ENCODE results near the gene HIRA. TPM values are rescaled to one million over a fixed set of nuclear protein-coding genes. Genes with fewer than 3 reads are reported as not detected.

The HIRA gene
- total and polyA plus RNA-seq, 8 donors, result 6.4 to 47.2 (median 12.6) TPM

- no peak for TF ChIP-seq POLR2AphosphoS5 (IDR thresholded peaks at IDR 0.05)
- no peak for TF ChIP-seq POLR2A (IDR thresholded peaks at IDR 0.05)
- TF ChIP-seq CTCF (IDR thresholded peaks at IDR 0.05), result no peak
- no peak for TF ChIP-seq EP300 (IDR thresholded peaks at IDR 0.05)
- H3K27ac ChIP-seq, result no peak overlapping the region
- H3K4me3 ChIP-seq, result no peak overlapping the region
- H3K9me3 ChIP-seq, result no peaks in the 10 kb centered on the region
- intact Hi-C loops (cut with DNase I; ENCODE audit: low total_unique reads), result no loop called here
- DNase-seq, result no peak
- H3K4me1 ChIP-seq, result no peaks in the 10 kb centered on the region
- H3K36me3 ChIP-seq, result peaks cover 67 to 100% (median 94%) of the 10 kb centered on the region in 4 donors
- WGBS, 5 donors, result 92 to 100% (median 100%) methylated on average over 1 of the region's 1 CpG
- H3K27me3 ChIP-seq, result no peaks in the 10 kb centered on the region
These were observed 57.1 kb downstream of the HIRA start for GRCh38 chr22:19374410-19374809.

- no peaks in the 10 kb centered on the region for H3K9me3 ChIP-seq
- WGBS, 5 donors, result 91 to 98% (median 93%) methylated on average over 5 of the region's 5 CpGs
- no peak for TF ChIP-seq POLR2AphosphoS5 (IDR thresholded peaks at IDR 0.05)
- TF ChIP-seq CTCF (IDR thresholded peaks at IDR 0.05), result no peak
- TF ChIP-seq EP300 (IDR thresholded peaks at IDR 0.05), result no peak
- no peak for TF ChIP-seq POLR2A (IDR thresholded peaks at IDR 0.05)
- DNase-seq, result no peak
- H3K4me3 ChIP-seq, result no peak overlapping the region
- no peak overlapping the region for H3K27ac ChIP-seq
- intact Hi-C loops (cut with DNase I; ENCODE audit: low total_unique reads), result no loop called here
- H3K4me1 ChIP-seq, result no peaks in the 10 kb centered on the region
- H3K27me3 ChIP-seq, result no peaks in the 10 kb centered on the region
- H3K36me3 ChIP-seq, result peaks cover 76 to 100% (median 100%) of the 10 kb centered on the region in 4 donors
These were observed 58.1 kb downstream of the HIRA start for GRCh38 chr22:19373450-19373849.

GRCh38 chr22:19371893-19372292 is 59.6 kb downstream of the HIRA start:
- no peak for DNase-seq
- Histone ChIP-seq H3K27ac (no peak overlapping the region), H3K4me1 (no peaks in the 10 kb centered on the region), H3K27me3 (no peaks in the 10 kb centered on the region), H3K36me3 (peaks cover 78 to 100% (median 100%) of the 10 kb centered on the region in 4 donors), H3K4me3 (no peak overlapping the region), H3K9me3 (no peaks in the 10 kb centered on the region)
- TF ChIP-seq POLR2A (IDR thresholded peaks at IDR 0.05), result no peak
- no peak for TF ChIP-seq EP300 (IDR thresholded peaks at IDR 0.05)
- TF ChIP-seq POLR2AphosphoS5 (IDR thresholded peaks at IDR 0.05), result no peak
- TF ChIP-seq CTCF (IDR thresholded peaks at IDR 0.05), result no peak
- intact Hi-C loops (cut with DNase I; ENCODE audit: low total_unique reads), result no loop called here

GRCh38 chr22:19368876-19369275 is 62.7 kb downstream of the HIRA start:
- H3K27me3 ChIP-seq, result no peaks in the 10 kb centered on the region
- no peak overlapping the region for H3K4me3 ChIP-seq
- TF ChIP-seq POLR2AphosphoS5 (IDR thresholded peaks at IDR 0.05), result no peak
- no peak for TF ChIP-seq POLR2A (IDR thresholded peaks at IDR 0.05)
- no peak for TF ChIP-seq CTCF (IDR thresholded peaks at IDR 0.05)
- H3K36me3 ChIP-seq, result peaks cover 53 to 100% (median 98%) of the 10 kb centered on the region in 4 donors
- H3K27ac ChIP-seq, result no peak overlapping the region
- intact Hi-C loops (cut with DNase I; ENCODE audit: low total_unique reads), result no loop called here
- no peak for DNase-seq
- no peaks in the 10 kb centered on the region for H3K4me1 ChIP-seq
- WGBS, 5 donors, result 89 to 100% (median 95%) methylated on average over 1 to 2 of the region's 2 CpGs
- H3K9me3 ChIP-seq, result no peaks in the 10 kb centered on the region

All from stomach (tissue), 9 donors.